ENCODE data around the gene TEX264.

- TF ChIP-seq EP300 (IDR thresholded peaks at IDR 0.05; ENCODE audit: borderline replicate concordance) = no peak
- no peak for TF ChIP-seq MAX (IDR thresholded peaks at IDR 0.05)
- TF ChIP-seq EGR1 (IDR thresholded peaks at IDR 0.05) = no peak
- no peak for TF ChIP-seq TEAD4 (IDR thresholded peaks at IDR 0.05)
- TF ChIP-seq, protein P1, sequence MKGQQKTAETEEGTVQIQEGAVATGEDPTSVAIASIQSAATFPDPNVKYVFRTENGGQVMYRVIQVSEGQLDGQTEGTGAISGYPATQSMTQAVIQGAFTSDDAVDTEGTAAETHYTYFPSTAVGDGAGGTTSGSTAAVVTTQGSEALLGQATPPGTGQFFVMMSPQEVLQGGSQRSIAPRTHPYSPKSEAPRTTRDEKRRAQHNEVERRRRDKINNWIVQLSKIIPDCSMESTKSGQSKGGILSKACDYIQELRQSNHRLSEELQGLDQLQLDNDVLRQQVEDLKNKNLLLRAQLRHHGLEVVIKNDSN (IDR thresholded peaks at IDR 0.05) = no peak
- TF ChIP-seq YY1 (IDR thresholded peaks at IDR 0.05; ENCODE audit: low read depth) = no peak
- no peak for TF ChIP-seq CREB1 (IDR thresholded peaks at IDR 0.05; ENCODE audit: low read depth)
These were observed 9.1 kb downstream of the TEX264 start for GRCh38 chr3:51680196-51680595.

Measured in Ishikawa (cell line).